Vagina (tissue), 2 donors: ENCODE measurements around the gene KEL. TPM values are rescaled to one million over a fixed set of nuclear protein-coding genes. Genes with fewer than 3 reads are reported as not detected.
A peak's percentile ranks its signal among the peaks of the same experiment; 100 is the strongest.

Experiments
- DNase-seq, 2 donors: peaks; one replicate each; pipeline ENCODE4 v3.0.0-alpha.2; 2017; ENCODE audit errors: extremely low spot score in 2 of 2
- H3K27ac ChIP-seq: fragments of 200-600 bp; sonication (generic); one replicate; pipeline ENCODE4 v1.5.1; 2019
- H3K27me3 ChIP-seq: fragments of 200-600 bp; sonication (generic); one replicate; pipeline ENCODE4 v1.5.1; 2019
- H3K36me3 ChIP-seq, 2 donors: fragments of 200-600 bp; sonication (generic); one replicate each; pipeline ENCODE4 v1.5.1; 2017 to 2019
- H3K4me1 ChIP-seq: fragments of 200-600 bp; sonication (generic); one replicate; pipeline ENCODE4 v1.5.1; 2019
- H3K4me3 ChIP-seq, 2 donors: fragments of 200-600 bp; sonication (generic); 1 replicate in 1 of 2; 2 replicates in 1 of 2; pipeline ENCODE4 v1.5.1; 2016 to 2019
- H3K9me3 ChIP-seq: fragments of 200-600 bp; sonication (generic); one replicate; pipeline ENCODE4 v1.5.1; 2019
- CTCF ChIP-seq, 3 experiments: fragments of 450-650 bp in 2 of 3; fragments of 200-600 bp in 1 of 3; sonication (generic) in 1 of 3; IDR thresholded peaks; one replicate each; pipeline ENCODE4 v1.5.1; 2017 to 2019; ENCODE audit warnings: antibody characterized with exemption in 3 of 3, mild to moderate bottlenecking in 2 of 3, moderate library complexity in 2 of 3
- POLR2A ChIP-seq, 2 donors: fragments of 450-650 bp; IDR thresholded peaks; one replicate each; pipeline ENCODE4 v1.6.1; 2017; ENCODE audit warnings: antibody characterized with exemption in 2 of 2, mild to moderate bottlenecking in 2 of 2, moderate library complexity in 2 of 2
- POLR2AphosphoS5 ChIP-seq, 2 donors: sonication (generic); formaldehyde crosslinking; IDR thresholded peaks; one replicate each; pipeline ENCODE4 v1.9.0; 2017; ENCODE audit warnings: antibody characterized with exemption in 2 of 2, mild to moderate bottlenecking in 2 of 2, low read depth in 1 of 2; ENCODE audit not compliant: insufficient read depth in 1 of 2
- intact Hi-C: fragments of 100-400 bp; cut with DNase I; formaldehyde crosslinking; loops from one replicate; pipeline ENCODE4 v1.15.1; 2023
- total RNA-seq: library from RNA; depleted of rRNA; stranded (reverse); fragments of >200 nt; gene quantifications from one replicate; pipeline ENCODE4 v1.2.3, GENCODE V29; 2016

KEL gene
- total RNA-seq, 1 donor from 2014 or later, result 2.2 TPM

DNA sequence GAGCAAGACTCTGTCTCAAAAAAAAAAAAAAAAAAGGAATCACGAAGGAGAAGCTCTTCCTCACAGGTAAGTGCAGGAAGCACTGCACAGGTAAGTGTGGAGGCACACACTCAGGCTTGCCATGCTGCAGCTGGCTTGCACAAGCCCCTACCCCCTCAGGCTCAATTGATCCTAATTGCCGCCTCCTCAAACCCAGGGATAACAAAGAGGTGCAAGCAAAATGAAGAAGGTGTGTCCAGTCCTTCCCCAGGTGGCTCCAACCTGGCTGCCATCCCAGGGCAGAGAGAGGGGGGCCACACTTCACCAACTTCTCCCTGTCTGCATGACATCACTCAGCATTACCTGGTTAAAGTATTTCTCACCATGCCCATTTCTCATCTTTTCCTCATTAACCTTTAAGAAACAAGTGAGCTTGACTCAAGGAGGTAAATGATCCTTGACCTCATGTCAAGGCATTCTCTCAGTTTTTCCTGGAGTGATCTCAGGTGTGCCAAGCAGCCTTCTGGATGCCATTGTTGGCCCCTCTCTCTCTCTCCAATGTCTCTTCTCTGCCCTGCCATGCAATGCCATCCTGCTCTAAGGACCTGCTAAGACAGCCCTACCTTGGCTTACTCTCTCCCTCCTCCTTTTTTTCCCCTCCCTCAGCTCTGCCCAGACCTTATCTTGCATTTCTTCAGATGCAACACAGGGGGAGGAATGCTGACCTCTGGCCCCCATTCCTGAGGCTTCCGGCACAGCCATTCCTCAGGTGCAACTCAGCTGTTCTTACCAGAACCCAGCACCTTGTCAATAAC, 63.6 kb downstream of the KEL start:
- no peaks in the 10 kb centered on the region for H3K4me1 ChIP-seq
- no peak overlapping the region for H3K27ac ChIP-seq
- H3K4me3 ChIP-seq, result no peak overlapping the region
- H3K9me3 ChIP-seq, result no peaks in the 10 kb centered on the region
- TF ChIP-seq POLR2AphosphoS5 (IDR thresholded peaks at IDR 0.05; ENCODE audit: insufficient read depth in 1 of 2, low read depth in 1 of 2), result no peak
- no peak for TF ChIP-seq POLR2A (IDR thresholded peaks at IDR 0.05)
- no peak for TF ChIP-seq CTCF (IDR thresholded peaks at IDR 0.05)
- intact Hi-C loops, result no loop called here
- no peaks in the 10 kb centered on the region for H3K36me3 ChIP-seq
- H3K27me3 ChIP-seq, result no peaks in the 10 kb centered on the region
- peak; percentile 43 to 72 for DNase-seq

- peak; percentile 67 to 87 for DNase-seq
- no peaks in the 10 kb centered on the region for H3K36me3 ChIP-seq
- TF ChIP-seq POLR2AphosphoS5 (IDR thresholded peaks at IDR 0.05; ENCODE audit: insufficient read depth in 1 of 2, low read depth in 1 of 2) (no peak), POLR2A (IDR thresholded peaks at IDR 0.05) (no peak), CTCF (IDR thresholded peaks at IDR 0.05) (no peak)
- H3K4me1 ChIP-seq, result no peaks in the 10 kb centered on the region
- intact Hi-C loops, result no loop called here
- H3K27me3 ChIP-seq, result no peaks in the 10 kb centered on the region
- no peak overlapping the region for H3K27ac ChIP-seq
- no peaks in the 10 kb centered on the region for H3K9me3 ChIP-seq
- H3K4me3 ChIP-seq, result no peak overlapping the region
These were observed 64.5 kb downstream of the KEL start for GRCh38 chr7:142897691-142898090.

- Histone ChIP-seq H3K4me3 (no peak overlapping the region), H3K4me1 (no peaks in the 10 kb centered on the region), H3K9me3 (no peaks in the 10 kb centered on the region), H3K27me3 (no peaks in the 10 kb centered on the region), H3K36me3 (no peaks in the 10 kb centered on the region), H3K27ac (no peak overlapping the region)
- peak; percentile 64 to 79 for DNase-seq
- intact Hi-C loops, result no loop called here
- no peak for TF ChIP-seq POLR2A (IDR thresholded peaks at IDR 0.05)
- TF ChIP-seq CTCF (IDR thresholded peaks at IDR 0.05), result no peak
- no peak for TF ChIP-seq POLR2AphosphoS5 (IDR thresholded peaks at IDR 0.05; ENCODE audit: insufficient read depth in 1 of 2, low read depth in 1 of 2)
These were observed 65.3 kb downstream of the KEL start for GRCh38 chr7:142896741-142897379.

DNA sequence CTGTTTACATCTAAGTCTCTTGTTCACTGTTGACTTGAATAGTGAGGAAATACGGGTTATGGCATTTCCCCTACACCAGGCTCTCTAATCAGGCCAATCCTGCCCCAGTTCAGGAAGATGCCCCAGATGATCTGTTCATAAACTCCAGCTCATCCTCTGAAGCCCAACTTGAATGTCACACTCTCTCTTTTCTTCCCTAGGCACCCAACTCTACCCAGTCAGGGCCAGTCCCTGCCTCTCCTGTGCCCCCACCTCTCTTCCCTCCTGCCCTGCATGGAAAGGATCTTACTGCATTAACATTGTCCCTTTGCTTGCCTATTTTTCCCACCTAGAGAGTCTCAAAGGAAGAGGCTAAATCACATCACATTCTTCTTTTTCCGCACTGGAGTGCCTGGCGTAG, 66.0 kb downstream of the KEL start:
- DNase-seq, result peak in 1 of 2 donors; percentile 62
- Histone ChIP-seq H3K36me3 (no peaks in the 10 kb centered on the region), H3K9me3 (no peaks in the 10 kb centered on the region), H3K4me3 (no peak overlapping the region), H3K27ac (no peak overlapping the region), H3K4me1 (no peaks in the 10 kb centered on the region), H3K27me3 (no peaks in the 10 kb centered on the region)
- TF ChIP-seq CTCF (IDR thresholded peaks at IDR 0.05), result no peak
- TF ChIP-seq POLR2A (IDR thresholded peaks at IDR 0.05), result no peak
- TF ChIP-seq POLR2AphosphoS5 (IDR thresholded peaks at IDR 0.05; ENCODE audit: insufficient read depth in 1 of 2, low read depth in 1 of 2), result no peak
- intact Hi-C loops, result no loop called here
